Loucy (cell line): ENCODE data around the gene TMA16.

Experiments used
- EZH2phosphoT487 ChIP-seq: fragments of 200-600 bp; IDR thresholded peaks from 2 replicates; pipeline ENCODE4 v1.6.1; 2018; ENCODE audit warnings: antibody characterized with exemption, mild to moderate bottlenecking, moderate library complexity, borderline replicate concordance
- TF ChIP-seq, protein P1 (sequence below): fragments of 200-600 bp; sonication (generic); conservative IDR thresholded peaks from 2 replicates; pipeline ENCODE4 v1.5.1; 2014; ENCODE audit warnings: mild to moderate bottlenecking, antibody characterized with exemption, low read length

DNA sequence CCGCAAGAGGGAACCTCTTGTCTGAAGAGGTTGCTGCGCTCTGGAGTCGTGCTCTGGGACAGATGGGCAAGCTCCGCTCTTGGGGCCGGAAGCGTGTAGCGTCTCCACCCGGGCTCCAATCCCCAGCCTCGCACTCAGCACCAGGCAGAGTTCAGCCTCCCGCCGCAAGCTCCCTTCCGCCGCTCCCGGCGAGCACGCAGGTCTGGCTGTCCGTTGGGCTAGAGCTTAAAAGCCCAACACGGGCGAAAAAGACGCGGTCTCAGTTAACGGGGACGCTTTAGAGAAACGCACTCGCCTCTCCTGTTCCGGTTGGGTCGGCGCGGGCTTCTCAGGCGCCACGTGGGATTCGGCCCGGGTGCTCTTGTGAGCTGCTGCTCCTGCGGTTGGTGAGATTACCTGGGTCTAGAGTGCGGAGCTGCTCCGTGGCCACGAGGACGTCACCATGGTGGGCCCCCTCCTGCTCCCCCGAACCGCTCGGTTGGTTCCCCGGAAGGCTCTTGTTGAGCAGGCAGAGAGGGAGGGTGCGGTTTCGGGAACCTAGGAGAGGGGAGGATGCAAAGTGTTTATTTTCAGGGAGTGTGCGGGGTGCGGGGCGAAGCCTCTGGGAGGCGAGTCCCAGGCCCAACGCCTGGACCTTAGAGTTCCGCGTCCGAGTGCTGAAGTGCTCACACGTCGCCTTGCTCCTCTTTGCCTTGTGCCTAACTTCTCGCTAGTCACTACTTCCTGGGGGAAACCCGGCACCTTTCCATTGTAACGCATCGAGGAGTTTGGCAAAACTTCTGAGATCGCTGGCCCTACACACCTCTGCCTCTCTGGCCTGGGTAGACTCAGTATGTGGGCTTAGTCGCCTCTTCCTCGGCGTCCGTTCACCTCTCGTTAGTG is at the start of gene TMA16:
- TF ChIP-seq, protein P1, sequence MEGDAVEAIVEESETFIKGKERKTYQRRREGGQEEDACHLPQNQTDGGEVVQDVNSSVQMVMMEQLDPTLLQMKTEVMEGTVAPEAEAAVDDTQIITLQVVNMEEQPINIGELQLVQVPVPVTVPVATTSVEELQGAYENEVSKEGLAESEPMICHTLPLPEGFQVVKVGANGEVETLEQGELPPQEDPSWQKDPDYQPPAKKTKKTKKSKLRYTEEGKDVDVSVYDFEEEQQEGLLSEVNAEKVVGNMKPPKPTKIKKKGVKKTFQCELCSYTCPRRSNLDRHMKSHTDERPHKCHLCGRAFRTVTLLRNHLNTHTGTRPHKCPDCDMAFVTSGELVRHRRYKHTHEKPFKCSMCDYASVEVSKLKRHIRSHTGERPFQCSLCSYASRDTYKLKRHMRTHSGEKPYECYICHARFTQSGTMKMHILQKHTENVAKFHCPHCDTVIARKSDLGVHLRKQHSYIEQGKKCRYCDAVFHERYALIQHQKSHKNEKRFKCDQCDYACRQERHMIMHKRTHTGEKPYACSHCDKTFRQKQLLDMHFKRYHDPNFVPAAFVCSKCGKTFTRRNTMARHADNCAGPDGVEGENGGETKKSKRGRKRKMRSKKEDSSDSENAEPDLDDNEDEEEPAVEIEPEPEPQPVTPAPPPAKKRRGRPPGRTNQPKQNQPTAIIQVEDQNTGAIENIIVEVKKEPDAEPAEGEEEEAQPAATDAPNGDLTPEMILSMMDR: no peak
- no peak for TF ChIP-seq EZH2phosphoT487
